IMR-90 (cell line): ENCODE data around the gene LUC7L. TPM values are rescaled to one million over a fixed set of nuclear protein-coding genes. Genes with fewer than 3 reads are reported as not detected.
"Not testable (repeated sequence)": the region's sequence is repeated elsewhere in the genome, so short reads cannot be mapped to it uniquely, and the experiment has no call there.

Experiments used
- ATAC-seq: fragments of 200-7000 bp; cut with Tn5 transposase; 2 replicates; pipeline ENCODE4 v1.9.1; 2020; ENCODE audit warnings: low read depth, mild to moderate bottlenecking, moderate library complexity
- BruUV-seq: library from RNA; stranded (reverse); fragments of 400-500 nt; replicated peaks from 2 replicates; lab custom pipeline; 2021; lab: Mats Ljungman, UMichigan
- CTCF ChIA-PET: fragments of 300-600 bp; formaldehyde crosslinking; extraction: SDS; loops from one replicate; lab custom pipeline; 2021; ENCODE audit warnings: antibody characterized with exemption; lab: Yijun Ruan, JAX
- POLR2A ChIA-PET: fragments of 300-600 bp; sonication (Branson Sonifier 250); formaldehyde crosslinking; loops from one replicate; lab custom pipeline; 2022; ENCODE audit warnings: antibody characterized with exemption; ENCODE audit not compliant: unreplicated experiment; lab: Charles Lee
- DNase-seq: peaks from one replicate; pipeline ENCODE4 v3.0.0; 2013
- H2AFZ ChIP-seq: replicated peaks from 2 replicates; pipeline ENCODE3; 2013; ENCODE audit warnings: low read length, mild to moderate bottlenecking; ENCODE audit not compliant: poor library complexity
- H2AK5ac ChIP-seq: 2 replicates; pipeline ENCODE4 v1.6.1; 2013; ENCODE audit warnings: low read depth, low read length, inconsistent platforms
- H2AK9ac ChIP-seq: replicated peaks from 2 replicates; pipeline ENCODE3; 2013; ENCODE audit warnings: mild to moderate bottlenecking, low read depth, low read length, moderate library complexity; ENCODE audit not compliant: poor library complexity
- H2BK120ac ChIP-seq: 2 replicates; pipeline ENCODE4 v1.6.1; 2013; ENCODE audit warnings: low read depth, low read length, inconsistent platforms
- H2BK15ac ChIP-seq: 3 replicates; pipeline ENCODE4 v1.6.1; 2013; ENCODE audit warnings: low read depth, low read length, inconsistent platforms
- H2BK20ac ChIP-seq: 2 replicates; pipeline ENCODE4 v1.6.1; 2013; ENCODE audit warnings: low read depth, mild to moderate bottlenecking, inconsistent platforms, low read length, moderate library complexity
- H2BK5ac ChIP-seq: 2 replicates; pipeline ENCODE4 v1.6.1; 2013; ENCODE audit warnings: mild to moderate bottlenecking, low read depth, low read length, inconsistent platforms; ENCODE audit not compliant: poor library complexity, severe bottlenecking
- H3K14ac ChIP-seq: replicated peaks from 2 replicates; pipeline ENCODE4 v1.6.1; 2013; ENCODE audit warnings: low read depth, low read length, inconsistent platforms
- H3K18ac ChIP-seq: 2 replicates; pipeline ENCODE4 v1.6.1; 2013; ENCODE audit warnings: low read depth, low read length, control low read depth
- H3K23ac ChIP-seq: 2 replicates; pipeline ENCODE4 v1.6.1; 2013; ENCODE audit warnings: low read depth, low read length, inconsistent platforms
- H3K27ac ChIP-seq: 2 replicates; pipeline ENCODE4 v1.5.1; 2013; ENCODE audit warnings: mild to moderate bottlenecking, control low read depth, low read length; ENCODE audit not compliant: insufficient read depth
- H3K27me3 ChIP-seq: 2 replicates; pipeline ENCODE4 v1.6.1; 2013; ENCODE audit warnings: low read length; ENCODE audit not compliant: control insufficient read depth, insufficient read depth
- H3K36me3 ChIP-seq: 2 replicates; pipeline ENCODE4 v1.6.1; 2013; ENCODE audit warnings: low read length, mixed read lengths; ENCODE audit not compliant: control insufficient read depth, insufficient read depth
- H3K4ac ChIP-seq: 2 replicates; pipeline ENCODE4 v1.6.1; 2013; ENCODE audit warnings: low read depth, low read length, inconsistent platforms
- H3K4me1 ChIP-seq: 2 replicates; pipeline ENCODE4 v1.6.1; 2013; ENCODE audit warnings: low read length, mixed read lengths; ENCODE audit not compliant: control insufficient read depth, insufficient read depth
- H3K4me2 ChIP-seq: 2 replicates; pipeline ENCODE4 v1.6.1; 2013; ENCODE audit warnings: low read depth, mild to moderate bottlenecking, control low read depth, low read length, moderate library complexity
- H3K4me3 ChIP-seq: 2 replicates; pipeline ENCODE4 v1.5.1; 2013; ENCODE audit warnings: low read depth, mild to moderate bottlenecking, control low read depth, low read length, moderate library complexity; ENCODE audit not compliant: insufficient read depth
- H3K56ac ChIP-seq: 2 replicates; pipeline ENCODE4 v1.6.1; 2013; ENCODE audit warnings: low read length, inconsistent platforms; ENCODE audit not compliant: insufficient read depth; ENCODE audit errors: extremely low read depth
- H3K79me1 ChIP-seq, 2 experiments: 2 replicates each; pipeline ENCODE4 v1.6.1; 2013; ENCODE audit warnings: low read length in 2 of 2, inconsistent platforms in 1 of 2, low read depth in 1 of 2
- H3K9ac ChIP-seq: 2 replicates; pipeline ENCODE4 v1.6.1; 2013; ENCODE audit warnings: low read depth, low read length, control low read depth
- H3K9me1 ChIP-seq: 2 replicates; pipeline ENCODE4 v1.6.1; 2013; ENCODE audit warnings: low read length, inconsistent platforms; ENCODE audit not compliant: insufficient read depth
- H3K9me3 ChIP-seq: 2 replicates; pipeline ENCODE4 v1.6.1; 2013; ENCODE audit warnings: low read length; ENCODE audit not compliant: control insufficient read depth, insufficient read depth
- H4K20me1 ChIP-seq: 2 replicates; pipeline ENCODE4 v1.6.1; 2013; ENCODE audit warnings: low read length, inconsistent platforms; ENCODE audit not compliant: insufficient read depth
- H4K5ac ChIP-seq: 2 replicates; pipeline ENCODE4 v1.6.1; 2013; ENCODE audit warnings: mild to moderate bottlenecking, low read depth, low read length, control low read depth
- H4K8ac ChIP-seq, 2 experiments: 2 replicates each; pipeline ENCODE4 v1.6.1; 2013; ENCODE audit warnings: low read depth in 2 of 2, low read length in 2 of 2, control low read depth in 1 of 2, inconsistent platforms in 1 of 2
- H4K91ac ChIP-seq: 2 replicates; pipeline ENCODE4 v1.6.1; 2013; ENCODE audit warnings: low read depth, low read length, inconsistent platforms; ENCODE audit not compliant: insufficient read depth
- MAZ ChIP-seq: IDR thresholded peaks from 2 replicates; pipeline ENCODE4 v1.6.1; 2012; ENCODE audit warnings: low read depth, mild to moderate bottlenecking, low read length, improper control_type of control experiment, moderate library complexity, borderline replicate concordance
- RCOR1 ChIP-seq: IDR thresholded peaks from 2 replicates; pipeline ENCODE4 v1.6.1; 2012; ENCODE audit warnings: mild to moderate bottlenecking, low read length, improper control_type of control experiment; ENCODE audit not compliant: insufficient replicate concordance
- WGBS, 2 experiments: methylation state at CpG; one replicate each; pipeline versions ENCODE4 v1.1.5 to v1.1.7; 2013; ENCODE audit warnings: missing lambda C conversion rate in 2 of 2; ENCODE audit not compliant: insufficient read length in 1 of 2; ENCODE audit errors: extremely low coverage in 2 of 2; 5-methylcytosine and 5-hydroxymethylcytosine counted together
- dilution Hi-C: fragments of 300-500 bp; cut with HindIII; formaldehyde crosslinking; loops from one replicate; pipeline ENCODE4 v1.14.3; 2018; ENCODE audit warnings: low sequenced_read_pairs; ENCODE audit not compliant: unreplicated experiment
- in situ Hi-C: fragments of 300-500 bp; cut with MboI; formaldehyde crosslinking; loops from 3 replicates; pipeline ENCODE4 v1.14.3; 2019; ENCODE audit warnings: low sequenced_read_pairs, inconsistent platforms, mixed read lengths
- intact Hi-C: fragments of 100-400 bp; cut with micrococcal nuclease; formaldehyde crosslinking; loops from 2 replicates; pipeline ENCODE4 v1.10.0; 2022
- polyA plus RNA-seq, 3 experiments: library from polyadenylated mRNA; depleted of rRNA; stranded (reverse); fragments of >200 nt; gene quantifications; 2 replicates each; pipeline ENCODE4 v1.2.3, GENCODE V29; 2012; ENCODE audit warnings: low replicate concordance in 1 of 3
- total RNA-seq: library from RNA; depleted of rRNA; stranded (reverse); fragments of >200 nt; gene quantifications from 2 replicates; pipeline ENCODE4 v1.2.3, GENCODE V29; 2012
- TF ChIP-seq, protein P1 (sequence below): fragments of 150-350 bp; IDR thresholded peaks from 2 replicates; pipeline ENCODE4 v1.6.1; 2016; ENCODE audit warnings: low read depth, mild to moderate bottlenecking, low read length, moderate library complexity, borderline replicate concordance
- TF ChIP-seq, protein P2 (sequence below): fragments of 150-350 bp; IDR thresholded peaks from 2 replicates; pipeline ENCODE4 v1.6.1; 2017; ENCODE audit warnings: mild to moderate bottlenecking, antibody characterized with exemption, low read length, low read depth

LUC7L gene
- total and polyA plus RNA-seq, 2 of the 4 experiments (the other 2 are of a cell fraction): 21.5 to 55.6 TPM

DNA sequence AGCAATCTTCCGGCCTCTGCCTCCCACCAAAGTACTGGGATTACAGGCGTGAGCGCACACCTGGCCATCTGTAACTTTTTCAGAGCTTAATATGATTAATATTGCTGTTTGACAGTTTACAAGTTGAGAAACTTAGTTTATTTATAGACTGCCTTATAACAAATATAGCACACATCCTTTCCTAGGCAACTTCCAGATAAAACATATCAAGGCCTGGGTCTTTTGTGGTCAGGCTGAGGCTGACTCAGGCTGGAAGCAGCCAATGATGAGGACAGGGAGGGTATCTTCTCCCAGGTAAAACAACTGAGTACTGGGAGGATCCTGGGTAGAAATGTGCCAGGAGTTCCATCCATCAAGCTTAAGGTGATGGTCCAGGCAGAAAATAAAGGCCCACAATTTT, 16.2 kb downstream of the LUC7L start:
- H3K27me3 ChIP-seq: no peaks in the 10 kb centered on the region
- dilution Hi-C loops (no loop called here), in situ Hi-C loops (no loop called here), intact Hi-C loops (no loop called here)
- H4K5ac ChIP-seq: no peak overlapping the region
- H3K18ac ChIP-seq: no peak overlapping the region
- H2BK20ac ChIP-seq: no peak overlapping the region
- H2AFZ ChIP-seq: no peak overlapping the region
- H3K14ac ChIP-seq: no peak overlapping the region
- no peak overlapping the region for H2BK5ac ChIP-seq
- no peaks in the 10 kb centered on the region for H3K9me3 ChIP-seq
- BruUV-seq: no TSS peak
- H3K4me3 ChIP-seq: no peak overlapping the region
- H3K9ac ChIP-seq: no peak overlapping the region
- H4K8ac ChIP-seq: no peak overlapping the region
- no peak overlapping the region for H2AK5ac ChIP-seq
- H2BK120ac ChIP-seq: no peak overlapping the region
- H3K4me1 ChIP-seq: no peaks in the 10 kb centered on the region
- TF ChIP-seq, protein P1, sequence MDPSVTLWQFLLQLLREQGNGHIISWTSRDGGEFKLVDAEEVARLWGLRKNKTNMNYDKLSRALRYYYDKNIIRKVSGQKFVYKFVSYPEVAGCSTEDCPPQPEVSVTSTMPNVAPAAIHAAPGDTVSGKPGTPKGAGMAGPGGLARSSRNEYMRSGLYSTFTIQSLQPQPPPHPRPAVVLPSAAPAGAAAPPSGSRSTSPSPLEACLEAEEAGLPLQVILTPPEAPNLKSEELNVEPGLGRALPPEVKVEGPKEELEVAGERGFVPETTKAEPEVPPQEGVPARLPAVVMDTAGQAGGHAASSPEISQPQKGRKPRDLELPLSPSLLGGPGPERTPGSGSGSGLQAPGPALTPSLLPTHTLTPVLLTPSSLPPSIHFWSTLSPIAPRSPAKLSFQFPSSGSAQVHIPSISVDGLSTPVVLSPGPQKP: no peak
- TF ChIP-seq MAZ (no peak), RCOR1 (no peak)
- TF ChIP-seq, protein P2, sequence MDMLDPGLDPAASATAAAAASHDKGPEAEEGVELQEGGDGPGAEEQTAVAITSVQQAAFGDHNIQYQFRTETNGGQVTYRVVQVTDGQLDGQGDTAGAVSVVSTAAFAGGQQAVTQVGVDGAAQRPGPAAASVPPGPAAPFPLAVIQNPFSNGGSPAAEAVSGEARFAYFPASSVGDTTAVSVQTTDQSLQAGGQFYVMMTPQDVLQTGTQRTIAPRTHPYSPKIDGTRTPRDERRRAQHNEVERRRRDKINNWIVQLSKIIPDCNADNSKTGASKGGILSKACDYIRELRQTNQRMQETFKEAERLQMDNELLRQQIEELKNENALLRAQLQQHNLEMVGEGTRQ: no peak
- no CpG with 5 or more reads among the region's 3 CpGs for WGBS, 2 experiments
- H3K79me1 ChIP-seq: peaks cover 29 to 77% of the 10 kb centered on the region in 2 experiments
- POLR2A ChIA-PET: no interaction called here
- H3K27ac ChIP-seq: no peak overlapping the region
- H3K4me2 ChIP-seq: no peak overlapping the region
- peaks cover 3% of the 10 kb centered on the region; the same call in 1 of the 2 replicates for H3K9me1 ChIP-seq
- H3K23ac ChIP-seq: no peak overlapping the region
- H3K4ac ChIP-seq: no peak overlapping the region
- H3K56ac ChIP-seq: no peak overlapping the region
- CTCF ChIA-PET: interaction anchor here (0.5 to 0.6 kb wide), 2 partner anchors 39 to 82 kb away, joined by 4 to 6 read pairs; no protein-coding TSS in a partner anchor
- H2BK15ac ChIP-seq: no peak overlapping the region
- H4K91ac ChIP-seq: no peak overlapping the region
- H4K20me1 ChIP-seq: peaks cover 80% of the 10 kb centered on the region
- DNase-seq (peak; percentile 16), ATAC-seq (peak; percentile 27; the same call in 1 of the 2 replicates)
- peaks cover 53% of the 10 kb centered on the region for H3K36me3 ChIP-seq
- no peak overlapping the region for H2AK9ac ChIP-seq

DNA sequence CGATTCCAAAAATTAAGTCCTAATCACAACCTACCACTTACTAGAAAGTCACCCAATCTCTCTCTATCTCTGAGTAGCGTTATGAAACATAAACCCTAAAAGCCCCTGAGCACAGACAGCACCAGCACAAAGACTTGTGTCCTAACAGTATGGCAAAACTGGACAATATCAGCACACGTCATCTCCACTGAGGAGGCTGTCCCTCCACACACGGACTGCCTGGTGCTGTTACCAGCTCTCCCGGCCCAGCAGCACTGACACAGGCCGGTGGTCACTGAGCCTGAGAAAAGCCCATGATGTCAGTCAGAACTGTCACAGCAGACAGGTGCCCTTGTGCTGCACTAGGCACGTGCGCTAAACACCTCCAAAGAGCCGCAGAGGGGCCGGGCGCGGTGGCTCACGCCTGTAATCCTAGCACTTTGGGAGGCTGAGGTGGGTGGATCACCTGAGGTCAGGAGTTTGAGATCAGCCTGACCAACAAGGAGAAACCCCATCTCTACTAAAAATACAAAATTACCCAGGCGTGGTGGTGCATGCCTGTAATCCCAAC, 17.5 kb downstream of the LUC7L start:
- H3K4me1 ChIP-seq, H3K9me3 ChIP-seq, H3K4ac ChIP-seq, dilution Hi-C loops, H3K4me2 ChIP-seq, H3K56ac ChIP-seq, POLR2A ChIA-PET, intact Hi-C loops, H4K5ac ChIP-seq, H2AFZ ChIP-seq, H2BK5ac ChIP-seq, H2AK5ac ChIP-seq, H3K23ac ChIP-seq, H4K91ac ChIP-seq, H2BK120ac ChIP-seq, in situ Hi-C loops, ATAC-seq, H3K14ac ChIP-seq, H3K27me3 ChIP-seq, H2AK9ac ChIP-seq, DNase-seq, H3K27ac ChIP-seq, BruUV-seq, H3K4me3 ChIP-seq, H2BK15ac ChIP-seq, H2BK20ac ChIP-seq, H3K9ac ChIP-seq, H3K9me1 ChIP-seq, H4K8ac ChIP-seq, H3K18ac ChIP-seq: not testable (repeated sequence)
- H3K36me3 ChIP-seq: peaks cover 50% of the 10 kb centered on the region
- WGBS, 2 experiments: 91% methylated on average over 4 of the region's 14 CpGs; no CpG with 5 or more reads in 1 of the 2 experiments
- peaks cover 34 to 80% of the 10 kb centered on the region in 2 experiments for H3K79me1 ChIP-seq
- H4K20me1 ChIP-seq: peaks cover 83% of the 10 kb centered on the region
- CTCF ChIA-PET: interaction anchor here (0.6 kb wide), 1 partner anchor 13 kb away, joined by 5 read pairs; no protein-coding TSS in a partner anchor
